ENCODE data around the gene TRAPPC3. TPM values are rescaled to one million over a fixed set of nuclear protein-coding genes. Genes with fewer than 3 reads are reported as not detected.

The TRAPPC3 gene
- total and polyA plus RNA-seq, 7 donors: 34.8 to 91.8 (median 43.8) TPM

DNA sequence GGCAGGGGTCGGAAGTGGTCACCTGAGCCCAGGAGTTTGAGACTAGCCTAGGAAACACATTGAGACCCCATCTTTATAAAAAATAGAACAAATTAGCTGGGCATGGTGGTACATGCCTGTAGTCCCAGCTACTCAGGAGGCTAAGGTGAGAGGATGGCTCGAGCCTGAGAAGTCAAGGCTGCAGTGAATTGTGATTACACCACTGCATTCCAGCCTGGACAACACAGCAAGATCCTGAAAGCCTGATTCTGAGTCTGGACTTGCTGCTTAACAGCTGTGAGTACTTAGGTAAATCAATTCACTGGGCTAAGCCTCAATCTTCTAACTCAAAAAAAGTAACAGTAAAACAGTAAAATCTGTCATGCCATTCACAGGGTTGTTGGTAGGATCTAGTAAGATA is 4.9 kb downstream of the TRAPPC3 start:
- DNase-seq (no peak), ATAC-seq (no peak)
- Histone ChIP-seq H3K4me1 (peaks cover 38% of the 10 kb centered on the region), H3K27ac (peak overlapping the region; percentile 57), H3K27me3 (ENCODE audit: insufficient read depth in 3 of 3, low read length in 2 of 3) (no peaks in the 10 kb centered on the region), H3K9me3 (no peaks in the 10 kb centered on the region), H3K4me3 (no peak overlapping the region), H3K36me3 (ENCODE audit: insufficient read depth in 1 of 2, low read depth in 1 of 2) (peaks cover 0 to 17% of the 10 kb centered on the region in 2 donors)
- WGBS, 3 donors: 90 to 98% (median 90%) methylated on average over 2 of the region's 2 CpGs
- intact Hi-C loops (cut with DNase I): no loop called here
- TF ChIP-seq, protein P1, sequence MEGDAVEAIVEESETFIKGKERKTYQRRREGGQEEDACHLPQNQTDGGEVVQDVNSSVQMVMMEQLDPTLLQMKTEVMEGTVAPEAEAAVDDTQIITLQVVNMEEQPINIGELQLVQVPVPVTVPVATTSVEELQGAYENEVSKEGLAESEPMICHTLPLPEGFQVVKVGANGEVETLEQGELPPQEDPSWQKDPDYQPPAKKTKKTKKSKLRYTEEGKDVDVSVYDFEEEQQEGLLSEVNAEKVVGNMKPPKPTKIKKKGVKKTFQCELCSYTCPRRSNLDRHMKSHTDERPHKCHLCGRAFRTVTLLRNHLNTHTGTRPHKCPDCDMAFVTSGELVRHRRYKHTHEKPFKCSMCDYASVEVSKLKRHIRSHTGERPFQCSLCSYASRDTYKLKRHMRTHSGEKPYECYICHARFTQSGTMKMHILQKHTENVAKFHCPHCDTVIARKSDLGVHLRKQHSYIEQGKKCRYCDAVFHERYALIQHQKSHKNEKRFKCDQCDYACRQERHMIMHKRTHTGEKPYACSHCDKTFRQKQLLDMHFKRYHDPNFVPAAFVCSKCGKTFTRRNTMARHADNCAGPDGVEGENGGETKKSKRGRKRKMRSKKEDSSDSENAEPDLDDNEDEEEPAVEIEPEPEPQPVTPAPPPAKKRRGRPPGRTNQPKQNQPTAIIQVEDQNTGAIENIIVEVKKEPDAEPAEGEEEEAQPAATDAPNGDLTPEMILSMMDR (IDR thresholded peaks at IDR 0.05): no peak

DNA sequence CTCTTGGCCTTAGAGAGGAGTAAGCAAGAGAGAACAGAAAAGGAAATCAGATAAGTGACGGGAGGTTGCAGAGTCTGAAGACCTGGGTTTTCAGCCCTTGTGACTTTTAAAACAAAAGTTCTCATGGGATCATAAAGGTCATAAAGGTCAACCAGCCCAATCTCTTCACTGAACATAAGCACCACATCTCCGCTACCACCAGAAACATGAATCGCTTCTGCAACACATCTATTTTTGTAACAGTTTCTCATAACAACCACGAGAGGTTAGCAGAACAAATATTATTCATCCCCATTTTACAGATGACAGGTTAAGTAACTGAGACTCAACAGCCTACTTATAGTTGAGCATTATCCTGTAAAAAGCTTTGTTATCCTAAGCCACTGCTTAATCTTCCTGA is 5.9 kb downstream of the TRAPPC3 start:
- ATAC-seq (peak in 3 of 4 donors; percentile 18 to 57 (median 50)), DNase-seq (no peak)
- Histone ChIP-seq H3K9me3 (no peaks in the 10 kb centered on the region), H3K36me3 (ENCODE audit: insufficient read depth in 1 of 2, low read depth in 1 of 2) (peaks cover 0 to 27% of the 10 kb centered on the region in 2 donors), H3K4me1 (peaks cover 37% of the 10 kb centered on the region), H3K27me3 (ENCODE audit: insufficient read depth in 3 of 3, low read length in 2 of 3) (no peaks in the 10 kb centered on the region), H3K27ac (peak overlapping the region; percentile 57), H3K4me3 (no peak overlapping the region)
- WGBS, 3 donors: 58 to 78% (median 61%) methylated on average over 4 of the region's 4 CpGs
- intact Hi-C loops (cut with DNase I): no loop called here
- TF ChIP-seq, protein P1 (IDR thresholded peaks at IDR 0.05): no peak

DNA sequence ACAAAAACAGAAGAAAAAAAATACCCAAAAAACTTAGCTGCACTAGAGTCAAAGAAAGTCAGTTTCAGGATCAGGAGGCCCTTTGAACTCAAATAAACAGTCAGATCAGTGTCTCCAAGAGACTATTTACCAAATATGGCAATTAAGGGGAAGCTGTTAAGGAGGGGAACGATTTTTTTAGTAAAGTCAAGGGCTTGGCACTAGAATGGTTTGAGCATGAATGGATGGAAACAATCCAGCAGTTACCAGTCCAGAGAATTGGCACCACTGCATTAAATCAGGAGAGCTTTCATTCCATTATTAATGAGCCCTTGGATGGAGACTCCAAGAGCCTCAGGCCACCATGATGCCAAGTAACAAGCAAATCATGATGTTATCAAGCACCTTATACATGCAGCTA is 7.2 kb downstream of the TRAPPC3 start:
- Histone ChIP-seq H3K4me1 (peaks cover 28% of the 10 kb centered on the region), H3K27ac (peak overlapping the region; percentile 32), H3K27me3 (ENCODE audit: insufficient read depth in 3 of 3, low read length in 2 of 3) (no peaks in the 10 kb centered on the region), H3K4me3 (no peak overlapping the region), H3K9me3 (no peaks in the 10 kb centered on the region), H3K36me3 (ENCODE audit: insufficient read depth in 1 of 2, low read depth in 1 of 2) (peaks cover 2 to 36% of the 10 kb centered on the region in 2 donors)
- intact Hi-C loops (cut with DNase I): no loop called here
- no peak for ATAC-seq
- WGBS, 3 donors: 21 to 29% (median 25%) methylated on average over 1 of the region's 1 CpG
- TF ChIP-seq, protein P1 (IDR thresholded peaks at IDR 0.05): no peak
- no peak for DNase-seq

DNA sequence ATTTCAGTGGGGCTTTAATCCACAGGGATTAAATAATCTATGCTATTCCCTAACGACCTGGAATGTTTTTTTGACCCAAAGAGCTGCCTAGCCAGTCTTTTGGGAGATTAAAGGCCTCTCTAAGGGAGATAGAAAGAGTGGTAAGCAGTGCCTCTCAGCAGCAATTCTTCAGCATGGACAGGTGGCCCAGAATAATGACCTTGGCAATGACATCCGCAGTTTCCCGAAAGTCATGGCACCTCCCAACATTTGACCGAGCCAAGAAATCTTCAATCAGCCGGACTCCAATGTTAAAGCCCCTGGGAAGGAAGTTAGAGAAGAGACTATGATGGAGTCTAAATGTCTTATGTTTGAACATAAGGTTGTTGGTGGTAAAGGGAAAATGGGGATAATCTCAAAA is 9.8 kb downstream of the TRAPPC3 start:
- DNase-seq (no peak), ATAC-seq (no peak)
- Histone ChIP-seq H3K4me3 (no peak overlapping the region), H3K4me1 (peaks cover 47% of the 10 kb centered on the region), H3K27me3 (ENCODE audit: insufficient read depth in 3 of 3, low read length in 2 of 3) (no peaks in the 10 kb centered on the region), H3K9me3 (no peaks in the 10 kb centered on the region), H3K27ac (peak overlapping the region; percentile 41), H3K36me3 (ENCODE audit: insufficient read depth in 1 of 2, low read depth in 1 of 2) (peaks cover 2 to 40% of the 10 kb centered on the region in 2 donors)
- intact Hi-C loops (cut with DNase I): loop anchor here in 1 of 2 donors (5.0 kb wide), 1 partner anchor 42 kb away; no protein-coding TSS in a partner anchor
- WGBS, 3 donors: 21 to 37% (median 35%) methylated on average over 5 of the region's 5 CpGs
- TF ChIP-seq, protein P1 (IDR thresholded peaks at IDR 0.05): no peak

DNA sequence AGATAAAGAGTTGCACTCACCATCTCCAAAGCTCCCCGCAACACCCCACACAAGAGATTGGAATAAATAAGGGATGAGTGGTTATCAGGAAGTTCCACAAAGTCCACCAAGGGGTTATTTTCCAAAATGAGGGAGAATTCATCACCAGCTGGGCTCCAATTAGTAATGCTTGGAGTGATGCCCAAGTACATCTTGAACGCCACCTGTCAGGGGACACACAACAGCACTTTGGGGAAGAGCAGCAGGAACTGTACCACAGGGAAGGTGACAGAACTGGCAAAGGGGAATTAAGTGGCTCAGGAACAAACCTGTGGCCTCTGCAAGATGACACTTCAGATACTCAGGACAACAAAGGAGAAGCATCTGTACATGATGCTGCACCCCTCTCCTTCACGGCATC is 11.5 kb downstream of the TRAPPC3 start:
- intact Hi-C loops (cut with DNase I): loop anchor here in 1 of 2 donors (5.0 kb wide), 1 partner anchor 40 kb away; no protein-coding TSS in a partner anchor
- H3K9me3 ChIP-seq: no peaks in the 10 kb centered on the region
- TF ChIP-seq, protein P1 (IDR thresholded peaks at IDR 0.05): no peak
- H3K36me3 ChIP-seq (ENCODE audit: insufficient read depth in 1 of 2, low read depth in 1 of 2): peaks cover 2 to 40% of the 10 kb centered on the region in 2 donors
- DNase-seq (no peak), ATAC-seq (no peak)
- WGBS, 3 donors: 70 to 85% (median 78%) methylated on average over 3 of the region's 3 CpGs
- H3K4me3 ChIP-seq: no peak overlapping the region
- no peaks in the 10 kb centered on the region for H3K27me3 ChIP-seq (ENCODE audit: insufficient read depth in 3 of 3, low read length in 2 of 3)
- peak overlapping the region; percentile 82 for H3K27ac ChIP-seq
- H3K4me1 ChIP-seq: peaks cover 47% of the 10 kb centered on the region
